ENCODE measurements around the gene LAIR1. TPM values are rescaled to one million over a fixed set of nuclear protein-coding genes. Genes with fewer than 3 reads are reported as not detected.

Gene LAIR1
- total and polyA plus RNA-seq, 2 donors, result 11.8 to 21.3 TPM

DNA sequence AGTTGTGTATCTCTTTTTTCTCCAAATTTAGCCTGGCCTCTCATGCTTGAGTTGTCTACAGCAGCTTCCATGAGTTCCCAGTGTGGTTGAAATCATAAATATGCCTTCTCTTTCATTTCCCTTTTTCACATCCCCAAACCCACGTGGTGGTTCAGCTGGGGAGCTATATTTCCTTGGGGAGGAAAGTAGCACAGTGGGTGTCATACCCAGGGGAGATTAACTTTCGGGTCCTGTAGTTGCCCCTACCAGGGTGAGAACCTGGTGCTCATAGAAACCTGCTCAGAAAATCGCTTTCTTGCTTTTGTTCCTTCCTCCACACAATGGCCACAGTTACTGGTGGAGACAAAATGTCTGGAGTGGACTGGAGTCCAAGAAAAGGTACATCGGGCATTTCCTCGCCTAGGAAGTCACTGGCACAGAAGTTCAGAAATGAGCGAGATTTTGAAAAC is 18.8 kb downstream of the LAIR1 start:
- WGBS, result 79% methylated on average over 6 of the region's 6 CpGs
- H3K4me3 ChIP-seq (ENCODE audit: low read depth, low read length), result no peak overlapping the region
- H3K4me1 ChIP-seq (ENCODE audit: insufficient read depth), result no peaks in the 10 kb centered on the region
- no peaks in the 10 kb centered on the region for H3K36me3 ChIP-seq (ENCODE audit: insufficient read depth)
- H3K27ac ChIP-seq (ENCODE audit: low read depth), result no peak overlapping the region
- no peak for DNase-seq (ENCODE audit: extremely low spot score)

DNA sequence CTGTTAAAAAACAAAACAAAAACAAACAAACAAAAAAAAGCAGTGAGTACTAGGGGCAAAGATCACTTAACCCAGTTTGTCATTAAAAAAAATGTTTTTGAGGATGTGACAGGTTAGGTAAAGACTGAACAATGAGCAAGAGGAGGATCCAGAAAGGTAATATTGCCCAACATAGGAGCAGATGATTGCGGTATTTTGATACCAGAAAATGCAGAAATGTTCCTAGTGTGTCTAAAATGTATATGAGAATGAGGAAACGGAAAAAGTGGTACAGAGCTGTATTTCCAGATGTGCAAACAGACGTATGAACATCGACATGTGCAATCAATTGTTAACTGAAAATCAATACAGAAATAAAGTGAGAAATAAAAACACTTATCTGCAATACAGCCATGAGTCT is 20.9 kb downstream of the LAIR1 start:
- no peaks in the 10 kb centered on the region for H3K36me3 ChIP-seq (ENCODE audit: insufficient read depth)
- DNase-seq (ENCODE audit: extremely low spot score), result no peak
- no peaks in the 10 kb centered on the region for H3K4me1 ChIP-seq (ENCODE audit: insufficient read depth)
- 76% methylated on average over 4 of the region's 4 CpGs for WGBS
- no peak overlapping the region for H3K27ac ChIP-seq (ENCODE audit: low read depth)
- H3K4me3 ChIP-seq (ENCODE audit: low read depth, low read length), result no peak overlapping the region

DNA sequence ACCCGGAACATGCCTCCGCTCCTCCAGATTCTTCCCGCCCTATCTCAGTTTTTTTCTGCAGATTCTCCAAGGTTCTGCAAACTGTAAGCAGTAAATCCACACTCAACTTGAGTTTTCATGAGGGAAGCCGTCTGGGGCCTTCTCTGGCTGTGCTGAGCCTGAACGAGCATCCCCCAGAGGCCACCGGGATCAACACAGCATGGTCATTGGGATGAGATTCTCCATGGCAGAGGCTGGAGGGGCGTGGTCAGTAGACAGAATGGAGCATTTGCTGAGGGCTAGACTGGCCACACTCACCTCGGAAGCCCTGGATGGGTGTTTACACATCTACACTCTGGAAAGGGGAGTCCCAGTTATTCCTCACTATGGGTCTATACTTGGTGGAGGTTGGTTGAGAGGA is 23.4 kb downstream of the LAIR1 start:
- Histone ChIP-seq H3K36me3 (ENCODE audit: insufficient read depth) (no peaks in the 10 kb centered on the region), H3K4me3 (ENCODE audit: low read depth, low read length) (no peak overlapping the region), H3K27ac (ENCODE audit: low read depth) (no peak overlapping the region), H3K4me1 (ENCODE audit: insufficient read depth) (no peaks in the 10 kb centered on the region)
- WGBS, result 63% methylated on average over 8 of the region's 8 CpGs
- DNase-seq (ENCODE audit: extremely low spot score), result no peak

DNA sequence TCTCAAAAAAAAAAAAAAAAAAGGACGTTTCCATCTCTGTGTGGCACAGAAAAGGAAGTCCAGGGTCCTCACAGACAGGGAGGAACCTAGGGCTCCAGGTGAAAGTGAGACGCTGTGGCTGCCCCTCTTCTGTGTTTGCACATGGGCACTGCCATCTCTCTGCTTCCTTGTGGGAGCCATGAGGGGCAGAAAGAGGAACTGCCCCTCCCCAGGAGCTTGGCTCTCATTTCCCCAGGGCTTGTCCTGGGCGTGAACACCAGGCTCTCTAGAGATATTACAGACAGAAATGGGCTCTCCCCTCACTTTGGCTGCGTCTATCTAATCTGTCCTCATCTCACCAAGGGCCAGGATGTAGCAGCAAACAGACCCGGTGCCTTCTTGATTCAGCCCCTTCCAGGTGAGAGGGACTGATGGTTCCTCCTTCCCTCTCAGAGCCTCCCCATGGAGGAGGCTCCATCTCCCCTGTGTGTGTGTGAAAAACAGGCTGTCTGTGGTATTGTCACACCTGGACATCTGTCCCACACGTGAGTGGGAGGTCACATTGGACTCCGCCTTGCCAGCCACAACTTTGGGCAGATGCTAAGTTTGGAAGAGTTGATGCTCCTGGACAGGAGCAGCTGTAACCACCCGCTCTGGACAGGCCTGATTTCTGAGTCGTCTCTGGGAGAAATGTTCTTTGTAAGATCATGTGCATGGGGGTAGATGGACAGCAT is 24.9 kb downstream of the LAIR1 start:
- 65% methylated on average over 9 of the region's 9 CpGs for WGBS
- Histone ChIP-seq H3K4me1 (ENCODE audit: insufficient read depth) (no peaks in the 10 kb centered on the region), H3K27ac (ENCODE audit: low read depth) (no peak overlapping the region), H3K4me3 (ENCODE audit: low read depth, low read length) (no peak overlapping the region), H3K36me3 (ENCODE audit: insufficient read depth) (no peaks in the 10 kb centered on the region)
- no peak for DNase-seq (ENCODE audit: extremely low spot score)

DNA sequence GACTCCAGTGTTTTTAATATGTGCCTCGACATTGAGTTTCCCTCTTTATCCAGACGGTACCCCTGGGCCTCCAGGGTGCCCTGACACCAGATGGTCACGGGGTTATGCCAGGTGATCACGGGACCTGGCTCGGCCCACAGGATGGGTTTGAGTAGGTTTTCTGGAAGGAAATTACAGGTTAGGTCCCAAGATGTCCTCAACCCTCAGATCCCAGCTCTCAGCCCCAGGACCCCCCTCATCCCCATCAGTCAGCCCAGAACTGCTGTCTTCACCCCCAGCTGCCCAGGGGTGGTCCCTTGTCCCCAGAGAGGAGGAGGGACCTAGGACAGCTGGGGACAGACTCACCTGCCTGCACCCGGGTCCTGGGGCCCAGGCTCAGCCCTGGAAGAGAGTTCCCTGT is 26.2 kb downstream of the LAIR1 start:
- DNase-seq (ENCODE audit: extremely low spot score), result no peak
- no peaks in the 10 kb centered on the region for H3K4me1 ChIP-seq (ENCODE audit: insufficient read depth)
- H3K4me3 ChIP-seq (ENCODE audit: low read depth, low read length), result no peak overlapping the region
- 74% methylated on average over 6 of the region's 6 CpGs for WGBS
- no peak overlapping the region for H3K27ac ChIP-seq (ENCODE audit: low read depth)
- no peaks in the 10 kb centered on the region for H3K36me3 ChIP-seq (ENCODE audit: insufficient read depth)

DNA sequence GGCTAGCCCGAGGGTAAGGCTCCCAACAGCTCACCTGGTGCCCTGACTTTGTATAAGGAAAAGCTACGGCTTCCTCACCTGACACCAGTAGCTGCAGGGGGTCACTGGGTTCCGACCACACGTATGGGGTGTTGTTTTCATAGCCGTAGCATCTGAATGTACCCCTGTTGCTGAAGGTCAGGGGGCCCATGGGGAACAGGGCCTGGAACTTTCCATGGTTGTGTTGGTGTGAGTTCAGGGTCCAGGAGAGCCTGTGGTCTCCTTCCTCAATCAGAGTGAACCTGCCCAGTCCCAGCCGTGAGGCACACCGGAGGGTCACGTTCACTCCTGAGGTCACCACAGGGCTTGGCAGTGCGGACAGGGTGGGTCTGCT is 26.9 kb downstream of the LAIR1 start:
- WGBS, result 75% methylated on average over 9 of the region's 9 CpGs
- no peaks in the 10 kb centered on the region for H3K4me1 ChIP-seq (ENCODE audit: insufficient read depth)
- DNase-seq (ENCODE audit: extremely low spot score), result no peak
- H3K36me3 ChIP-seq (ENCODE audit: insufficient read depth), result no peaks in the 10 kb centered on the region
- H3K27ac ChIP-seq (ENCODE audit: low read depth), result no peak overlapping the region
- H3K4me3 ChIP-seq (ENCODE audit: low read depth, low read length), result no peak overlapping the region

DNA sequence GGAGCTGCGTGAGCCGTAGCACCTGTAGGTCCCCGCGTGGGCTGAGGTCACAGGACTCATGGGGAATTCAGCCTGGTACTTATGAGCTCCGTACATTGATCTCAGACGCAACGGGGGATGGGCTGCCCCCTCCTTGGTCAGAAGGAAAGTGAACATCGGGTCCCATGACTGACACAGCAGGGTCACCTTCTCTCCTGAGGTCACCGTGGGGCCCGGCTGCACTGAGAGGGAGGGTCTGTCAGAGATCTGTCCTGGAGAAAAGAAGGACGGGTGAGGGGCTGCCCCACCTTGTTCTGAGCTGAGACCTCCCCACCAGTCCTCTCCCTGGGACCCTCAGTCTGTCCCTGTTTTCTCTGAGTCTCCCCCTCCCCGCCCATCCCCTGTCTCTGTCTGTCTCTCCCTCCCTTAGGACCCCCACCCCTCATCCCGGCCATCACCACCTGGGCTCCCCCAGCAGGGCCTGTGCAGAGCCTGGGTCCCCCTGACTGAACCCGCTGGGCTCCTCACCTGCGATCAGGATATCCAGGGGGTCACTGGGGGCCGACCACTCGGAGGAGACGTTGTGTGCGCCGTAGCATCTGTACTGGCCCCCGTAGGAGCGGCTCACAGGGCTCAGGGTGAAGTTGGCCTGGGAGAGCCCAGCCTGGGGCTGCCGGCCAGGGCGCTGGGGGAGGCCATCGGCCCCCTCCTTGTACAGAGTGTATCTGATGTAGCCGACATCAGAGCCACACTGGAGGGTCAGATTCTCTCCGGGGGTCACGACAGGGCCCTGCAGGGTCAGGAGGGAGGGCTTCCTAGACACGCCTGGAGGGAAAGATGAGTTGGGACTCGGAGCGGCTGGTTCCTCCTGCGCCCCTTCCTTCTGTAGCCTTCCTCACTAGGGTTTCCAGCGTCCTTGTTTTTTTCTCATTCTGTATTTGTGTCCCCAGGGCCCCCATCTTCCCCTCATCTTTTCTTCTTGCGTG is 27.6 kb downstream of the LAIR1 start:
- 75% methylated on average over 34 of the region's 34 CpGs for WGBS
- H3K4me1 ChIP-seq (ENCODE audit: insufficient read depth), result no peaks in the 10 kb centered on the region
- no peak overlapping the region for H3K27ac ChIP-seq (ENCODE audit: low read depth)
- no peak overlapping the region for H3K4me3 ChIP-seq (ENCODE audit: low read depth, low read length)
- no peak for DNase-seq (ENCODE audit: extremely low spot score)
- no peaks in the 10 kb centered on the region for H3K36me3 ChIP-seq (ENCODE audit: insufficient read depth)

DNA sequence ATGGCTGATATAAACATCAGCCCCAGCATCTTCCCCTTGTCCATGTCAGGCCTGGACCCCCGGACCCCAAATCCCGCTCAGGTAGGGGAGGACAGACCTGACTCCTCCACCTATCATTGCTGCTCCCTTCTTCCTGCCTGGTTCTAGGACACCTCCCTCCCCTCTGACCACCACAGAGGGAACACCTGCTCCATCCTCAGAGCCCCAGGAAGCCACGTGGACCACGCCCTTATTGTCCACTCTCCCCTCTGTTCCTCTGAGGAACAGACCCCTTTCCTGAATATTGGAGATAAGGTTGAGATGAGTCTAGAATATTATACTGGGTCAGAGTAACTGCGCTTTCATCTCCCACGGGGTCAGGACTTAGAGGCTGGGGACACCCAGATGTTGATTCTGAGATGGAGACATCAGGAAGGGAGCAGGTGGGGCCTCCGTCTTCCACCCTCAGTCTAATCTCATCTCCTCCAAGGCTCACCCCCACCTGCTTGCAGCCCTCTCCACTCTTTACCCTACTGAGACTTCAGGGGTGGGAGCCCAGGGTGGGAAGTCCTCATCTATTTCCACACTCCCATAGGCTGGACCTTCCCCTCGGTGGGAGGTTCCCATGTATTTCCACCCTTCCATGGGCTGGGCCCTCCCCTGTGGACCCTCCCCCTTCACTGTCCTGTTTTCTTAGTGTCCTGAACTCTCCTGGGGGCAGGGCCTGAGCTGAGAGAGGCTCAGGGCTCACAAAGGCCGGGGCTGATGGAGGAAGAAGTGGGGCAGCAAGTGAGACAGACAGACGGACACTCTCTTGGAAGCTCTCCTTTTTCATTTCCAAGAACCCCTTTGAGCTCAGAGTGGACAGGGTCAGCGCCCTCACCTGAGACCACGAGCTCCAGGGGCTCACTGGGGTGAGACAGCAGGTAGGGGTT is 28.5 kb downstream of the LAIR1 start:
- no peaks in the 10 kb centered on the region for H3K36me3 ChIP-seq (ENCODE audit: insufficient read depth)
- H3K27ac ChIP-seq (ENCODE audit: low read depth), result no peak overlapping the region
- no peaks in the 10 kb centered on the region for H3K4me1 ChIP-seq (ENCODE audit: insufficient read depth)
- H3K4me3 ChIP-seq (ENCODE audit: low read depth, low read length), result no peak overlapping the region
- WGBS, result 78% methylated on average over 12 of the region's 12 CpGs
- no peak for DNase-seq (ENCODE audit: extremely low spot score)

DNA sequence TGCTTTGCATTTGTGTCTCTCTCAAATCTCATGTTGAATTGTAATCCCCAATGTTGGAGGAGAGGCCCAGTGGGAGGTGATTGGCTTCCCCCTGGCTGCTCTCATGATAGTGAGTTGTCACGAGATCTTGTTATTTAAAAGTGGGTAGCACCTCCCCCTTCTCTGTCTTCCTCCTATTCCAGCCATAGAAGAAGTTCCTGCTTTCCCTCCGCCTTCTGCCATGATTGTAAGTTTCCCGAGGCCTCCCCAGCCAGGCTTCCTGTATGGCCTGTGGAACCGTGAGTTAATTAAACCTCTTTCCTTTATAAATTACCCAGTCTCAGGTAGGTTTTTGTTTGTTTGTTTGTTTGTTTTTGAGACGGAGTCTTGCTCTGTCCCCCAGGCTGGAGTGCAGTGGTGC is 29.6 kb downstream of the LAIR1 start:
- Histone ChIP-seq H3K27ac (ENCODE audit: low read depth) (no peak overlapping the region), H3K4me1 (ENCODE audit: insufficient read depth) (no peaks in the 10 kb centered on the region), H3K4me3 (ENCODE audit: low read depth, low read length) (no peak overlapping the region), H3K36me3 (ENCODE audit: insufficient read depth) (no peaks in the 10 kb centered on the region)
- no peak for DNase-seq (ENCODE audit: extremely low spot score)
- WGBS, result 42% methylated on average over 5 of the region's 5 CpGs

DNA sequence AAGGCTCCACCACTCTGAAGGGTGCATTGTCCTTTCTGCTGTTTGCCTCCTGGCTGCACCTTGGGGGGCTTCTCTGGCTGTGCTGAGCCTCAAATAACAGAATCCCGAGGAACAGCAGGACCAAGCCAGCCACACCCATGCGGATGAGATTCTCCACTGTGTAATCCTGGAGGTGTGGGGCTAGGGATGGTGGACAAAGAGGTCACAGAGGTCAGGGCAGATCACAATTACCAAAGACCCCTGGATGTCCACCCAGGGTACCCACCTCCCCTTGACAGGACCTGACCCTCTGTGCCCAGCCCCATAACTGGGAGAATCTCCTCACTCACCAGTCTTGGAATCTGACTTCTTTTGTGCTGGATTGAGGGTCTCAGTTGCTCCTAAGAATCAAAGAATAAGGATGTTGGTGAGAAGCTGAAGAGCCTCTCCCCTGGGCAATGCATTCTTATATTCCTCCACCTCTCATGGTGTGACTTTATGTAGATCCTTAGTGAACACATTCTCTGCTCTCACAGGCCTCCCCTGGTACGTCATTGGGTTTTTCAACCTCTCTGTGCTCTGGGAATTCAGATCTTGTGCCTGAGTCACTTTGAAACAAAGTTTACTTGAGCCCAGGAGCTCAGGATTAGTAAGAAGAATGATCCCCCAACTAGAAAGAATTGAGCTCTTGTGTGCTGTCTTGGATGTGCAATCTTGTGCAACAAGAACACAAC is 31.0 kb downstream of the LAIR1 start:
- WGBS, result 71% methylated on average over 3 of the region's 3 CpGs
- no peak overlapping the region for H3K27ac ChIP-seq (ENCODE audit: low read depth)
- no peak for DNase-seq (ENCODE audit: extremely low spot score)
- H3K4me1 ChIP-seq (ENCODE audit: insufficient read depth), result no peaks in the 10 kb centered on the region
- no peaks in the 10 kb centered on the region for H3K36me3 ChIP-seq (ENCODE audit: insufficient read depth)
- H3K4me3 ChIP-seq (ENCODE audit: low read depth, low read length), result no peak overlapping the region

DNA sequence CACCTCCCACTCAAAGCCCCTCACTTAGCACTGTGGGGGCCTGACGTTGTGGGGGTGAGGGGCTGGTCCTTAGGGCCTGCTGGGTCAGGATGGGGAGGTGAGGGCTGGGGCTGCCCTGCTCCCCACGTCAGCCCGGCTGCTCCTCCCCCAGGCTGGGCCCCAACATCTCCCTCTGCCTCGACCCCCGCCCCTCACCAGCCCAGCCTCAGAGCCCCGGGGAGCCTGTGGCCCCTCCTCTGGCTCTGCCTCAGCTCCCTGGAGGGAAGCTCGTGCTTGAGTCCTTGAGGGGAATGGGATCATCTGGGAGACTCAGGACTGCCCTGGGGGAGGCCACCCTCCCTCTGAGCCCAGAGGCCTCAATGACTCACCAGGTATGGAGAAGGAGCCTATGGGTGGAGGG is 32.6 kb downstream of the LAIR1 start:
- Histone ChIP-seq H3K36me3 (ENCODE audit: insufficient read depth) (no peaks in the 10 kb centered on the region), H3K4me3 (ENCODE audit: low read depth, low read length) (no peak overlapping the region), H3K27ac (ENCODE audit: low read depth) (no peak overlapping the region), H3K4me1 (ENCODE audit: insufficient read depth) (no peaks in the 10 kb centered on the region)
- DNase-seq (ENCODE audit: extremely low spot score), result no peak
- 59% methylated on average over 7 of the region's 7 CpGs for whole genome bisulfite sequencing

DNA sequence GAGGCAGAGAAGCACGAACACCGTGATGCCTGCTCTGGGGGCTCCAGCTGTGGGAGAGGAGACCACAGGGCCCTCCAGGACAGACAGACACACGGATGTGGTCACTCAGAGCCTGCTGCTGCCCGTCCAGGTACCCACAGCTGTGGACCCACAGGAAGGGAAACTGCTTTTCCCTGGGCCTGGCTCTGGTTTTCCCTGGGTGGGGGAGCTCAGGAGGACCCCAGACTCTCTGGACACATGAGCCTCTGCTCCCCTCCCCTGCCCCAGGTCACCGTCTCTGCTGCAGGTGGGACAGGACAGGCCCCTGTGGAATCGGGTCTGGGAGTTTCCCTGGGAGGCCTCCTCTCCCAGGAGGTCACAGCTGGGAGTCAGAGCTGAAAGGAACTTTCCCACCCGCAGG is 33.1 kb downstream of the LAIR1 start:
- 77% methylated on average over 7 of the region's 7 CpGs for WGBS
- H3K36me3 ChIP-seq (ENCODE audit: insufficient read depth), result no peaks in the 10 kb centered on the region
- H3K4me1 ChIP-seq (ENCODE audit: insufficient read depth), result no peaks in the 10 kb centered on the region
- no peak overlapping the region for H3K27ac ChIP-seq (ENCODE audit: low read depth)
- no peak for DNase-seq (ENCODE audit: extremely low spot score)
- H3K4me3 ChIP-seq (ENCODE audit: low read depth, low read length), result no peak overlapping the region
